ENCODE results near the gene RARA.
A peak's percentile ranks its signal among the peaks of the same experiment; 100 is the strongest.
"Not testable (repeated sequence)": the region's sequence is repeated elsewhere in the genome, so short reads cannot be mapped to it uniquely, and the experiment has no call there.

RARA gene

GRCh38 chr17:40374821-40375498, 66.0 kb downstream of the RARA start:
- no peak for DNase-seq (ENCODE audit: low spot score)

GRCh38 chr17:40375786-40376185, 66.8 kb downstream of the RARA start:
- not testable (repeated sequence) for DNase-seq (ENCODE audit: low spot score)

GRCh38 chr17:40376541-40376940, 67.6 kb downstream of the RARA start:
- not testable (repeated sequence) for DNase-seq (ENCODE audit: low spot score)

GRCh38 chr17:40377832-40378231, 68.9 kb downstream of the RARA start:
- no peak for DNase-seq (ENCODE audit: low spot score)

- no peak for DNase-seq (ENCODE audit: low spot score)
Measured at GRCh38 chr17:40378966-40379365, 70.0 kb downstream of the RARA start.

- no peak for DNase-seq (ENCODE audit: low spot score)
Measured at GRCh38 chr17:40382251-40382650, 73.3 kb downstream of the RARA start.

GRCh38 chr17:40386555-40386954, 77.6 kb downstream of the RARA start:
- not testable (repeated sequence) for DNase-seq (ENCODE audit: low spot score)

- DNase-seq (ENCODE audit: low spot score): peak; percentile 73
Measured at GRCh38 chr17:40399185-40399584, 90.2 kb downstream of the RARA start.

- DNase-seq (ENCODE audit: low spot score): no peak
Measured at GRCh38 chr17:40402668-40403067, 93.7 kb downstream of the RARA start.

GRCh38 chr17:40404003-40404402, 95.0 kb downstream of the RARA start:
- DNase-seq (ENCODE audit: low spot score): no peak
